Left hindlimb (tissue), 1 donor: ENCODE data around the gene OTOS.

Experiments used
- DNase-seq: peaks from one replicate; pipeline ENCODE4 v3.0.0-alpha.2; 2018

The OTOS gene

DNA sequence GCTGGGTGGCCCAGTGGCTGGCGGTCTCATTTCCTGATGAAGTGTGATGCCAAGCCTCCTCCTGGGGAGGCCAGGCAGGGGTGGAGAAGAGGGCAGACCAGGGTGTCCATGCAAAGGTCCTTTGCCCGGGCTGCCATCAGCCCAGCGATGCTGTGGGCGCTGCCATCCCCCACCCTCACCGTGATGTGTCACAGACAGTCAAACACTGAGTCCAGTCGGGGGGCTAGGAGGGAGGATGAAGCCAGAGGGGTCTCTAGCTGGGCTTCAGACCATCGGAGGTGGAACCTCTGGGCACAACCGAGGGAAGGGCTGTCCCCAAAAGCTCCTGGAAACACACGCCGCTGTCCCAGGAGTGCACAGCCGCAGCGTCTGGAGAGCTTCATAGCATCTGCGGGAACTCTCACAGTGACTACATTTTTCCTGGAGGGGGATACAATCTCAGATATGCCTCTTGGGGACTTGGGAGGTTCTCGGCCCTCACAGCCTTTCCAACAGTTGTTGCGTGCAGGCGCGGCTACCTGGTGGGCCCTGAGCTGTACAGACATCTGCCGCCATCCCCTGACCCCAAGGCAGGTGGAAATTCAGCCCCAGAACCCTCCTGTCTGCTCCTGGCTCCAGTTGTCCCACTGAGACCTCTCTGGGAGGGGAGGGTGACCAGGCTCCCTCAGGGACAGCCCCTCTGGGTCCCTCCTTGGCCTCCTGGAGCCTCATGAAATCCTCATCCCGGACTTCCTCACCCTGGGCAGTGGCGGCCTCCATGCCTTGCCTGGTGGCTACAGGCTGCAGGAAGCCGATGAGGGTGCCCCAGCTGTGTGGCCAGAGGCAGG lies 26.5 kb upstream of the OTOS start:
- no peak for DNase-seq

DNA sequence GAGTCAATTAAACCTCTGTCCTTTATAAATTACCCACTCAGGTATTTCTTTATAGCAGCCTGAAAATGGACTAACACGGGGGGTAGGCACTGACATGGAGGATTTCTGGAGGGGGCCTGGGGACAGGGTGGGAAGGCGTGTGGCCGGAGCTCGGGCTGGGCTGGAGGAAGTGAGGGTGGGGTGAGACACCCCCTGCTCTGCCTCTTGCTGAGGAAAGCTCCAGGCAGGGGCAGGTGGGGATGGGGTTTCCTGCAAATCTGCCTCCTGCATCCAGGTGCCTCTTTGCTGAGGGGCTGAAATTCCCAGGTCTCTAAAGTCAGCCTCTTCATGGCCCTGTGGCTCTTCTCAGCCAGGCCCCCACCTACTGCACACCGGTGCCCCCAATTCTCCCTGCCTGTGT lies 25.7 kb upstream of the OTOS start:
- no peak for DNase-seq

DNA sequence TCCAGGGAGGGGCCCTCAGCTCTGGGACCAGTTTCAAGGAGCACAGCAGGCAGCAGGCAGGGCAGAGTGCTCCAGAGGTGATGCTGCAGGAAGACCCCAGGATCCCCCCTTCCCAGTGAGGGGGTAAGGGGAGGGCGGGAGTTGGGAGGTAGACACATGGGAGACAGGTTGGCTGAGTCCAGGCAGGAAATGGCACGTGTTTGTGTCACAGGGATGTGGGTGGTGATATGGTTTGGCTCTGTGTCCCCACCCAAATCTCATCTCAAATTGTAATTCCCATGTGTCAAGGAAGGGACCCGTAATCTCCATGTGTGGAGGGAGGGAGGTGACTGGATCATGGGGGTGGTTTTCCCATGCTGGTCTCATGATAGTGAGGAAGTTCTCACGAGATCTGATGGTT lies 25.2 kb upstream of the OTOS start:
- DNase-seq, result no peak

DNA sequence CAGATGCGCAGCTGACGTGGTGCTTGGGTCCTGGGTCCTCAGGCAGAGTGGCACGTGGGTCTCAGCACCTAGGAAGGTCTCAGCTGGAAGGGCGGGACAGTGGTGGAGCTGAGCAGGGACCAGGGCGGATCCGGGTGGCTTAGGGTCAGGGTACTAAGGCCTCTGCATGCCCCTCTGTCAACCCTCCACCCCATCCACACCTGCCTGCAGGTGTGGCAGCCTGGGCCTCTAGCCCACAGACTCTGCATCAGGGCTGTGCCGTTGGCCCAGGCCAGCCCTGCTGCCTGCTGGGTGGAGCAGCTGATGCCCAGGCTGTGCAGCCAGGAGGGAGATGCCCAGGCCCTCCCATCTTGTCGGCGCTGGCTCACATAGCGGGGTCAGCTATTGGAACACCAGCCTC lies 24.6 kb upstream of the OTOS start:
- no peak for DNase-seq

DNA sequence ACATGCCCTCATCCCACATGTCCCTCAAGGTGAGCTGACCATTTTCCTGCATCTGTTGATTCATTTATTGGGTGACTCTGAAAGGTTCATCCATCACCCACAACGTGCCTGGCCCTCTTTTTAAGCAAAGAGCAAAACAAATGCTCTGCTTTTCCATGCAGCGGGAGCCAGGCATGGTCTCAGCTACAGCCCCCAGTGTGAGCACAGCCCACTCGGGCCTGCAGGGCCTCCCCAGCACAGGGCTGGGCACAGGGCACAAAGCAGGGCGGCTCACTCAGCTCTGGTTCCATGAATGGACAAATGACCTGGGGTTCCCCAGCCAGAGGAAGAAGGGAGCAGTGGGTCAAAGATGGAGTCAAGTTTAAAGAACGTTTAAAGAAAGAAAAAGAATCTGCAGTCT lies 24.1 kb upstream of the OTOS start:
- no peak for DNase-seq

DNA sequence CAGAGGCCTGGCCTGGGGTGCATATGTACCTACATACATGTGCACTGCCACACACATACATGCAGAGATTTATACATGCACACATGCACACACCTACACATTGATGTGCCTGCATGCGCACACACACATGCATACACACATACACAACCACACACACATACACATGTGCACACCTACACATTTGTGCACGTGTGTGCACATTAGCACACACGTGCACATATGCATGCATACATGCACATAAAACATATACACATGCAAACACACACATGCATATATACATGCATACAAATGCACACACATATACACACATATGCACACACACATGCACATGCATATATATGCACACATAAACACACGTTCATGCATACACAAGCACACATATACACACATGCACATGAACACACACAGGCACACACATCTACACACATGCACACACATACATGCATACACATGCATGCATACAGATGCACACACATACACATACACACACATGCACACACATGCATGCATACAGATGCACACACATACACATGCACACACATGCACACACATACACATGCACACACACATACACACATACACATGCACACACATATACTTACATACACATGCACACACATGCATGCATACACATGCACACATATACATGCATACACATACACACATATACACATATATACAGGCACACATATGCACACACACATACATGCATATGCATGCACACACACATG lies 23.6 kb upstream of the OTOS start:
- DNase-seq, result no peak

DNA sequence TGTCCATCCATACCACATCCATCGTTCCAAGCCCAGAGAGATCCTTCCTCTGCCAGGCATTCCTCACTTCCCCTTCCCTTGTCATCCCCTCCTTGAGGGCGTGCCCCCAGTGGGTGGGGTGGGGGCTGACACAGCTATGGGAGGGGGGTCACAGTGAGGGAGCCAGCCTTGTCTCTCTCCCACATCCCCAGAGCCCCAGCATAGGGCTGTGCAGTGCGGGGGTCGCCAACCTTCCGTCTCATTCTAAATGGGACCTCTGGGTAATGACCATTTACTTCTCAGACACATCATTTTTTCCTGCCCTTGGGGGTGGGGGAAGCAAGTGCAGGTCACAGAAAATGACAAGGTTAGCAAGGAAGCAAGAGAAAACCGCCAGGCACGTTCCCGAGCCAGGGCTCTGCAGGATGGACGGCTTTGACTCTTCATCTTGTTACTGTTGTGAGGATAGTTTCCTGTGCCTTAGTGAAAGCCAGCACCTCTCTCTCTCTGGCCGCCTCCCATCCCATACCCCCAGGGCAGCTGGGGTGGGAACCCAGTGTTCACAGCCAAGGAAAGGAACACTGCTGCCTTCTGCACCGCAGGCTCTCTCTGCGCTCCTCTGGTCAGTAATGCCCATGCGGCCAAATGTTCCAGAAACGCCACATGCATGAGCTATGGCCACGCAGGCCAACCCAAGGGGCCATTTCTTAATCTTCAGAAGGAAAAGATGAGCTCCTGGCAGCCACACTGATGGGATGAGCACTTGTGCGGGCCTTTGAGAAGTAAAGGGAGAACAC lies 22.7 kb upstream of the OTOS start:
- no peak for DNase-seq

DNA sequence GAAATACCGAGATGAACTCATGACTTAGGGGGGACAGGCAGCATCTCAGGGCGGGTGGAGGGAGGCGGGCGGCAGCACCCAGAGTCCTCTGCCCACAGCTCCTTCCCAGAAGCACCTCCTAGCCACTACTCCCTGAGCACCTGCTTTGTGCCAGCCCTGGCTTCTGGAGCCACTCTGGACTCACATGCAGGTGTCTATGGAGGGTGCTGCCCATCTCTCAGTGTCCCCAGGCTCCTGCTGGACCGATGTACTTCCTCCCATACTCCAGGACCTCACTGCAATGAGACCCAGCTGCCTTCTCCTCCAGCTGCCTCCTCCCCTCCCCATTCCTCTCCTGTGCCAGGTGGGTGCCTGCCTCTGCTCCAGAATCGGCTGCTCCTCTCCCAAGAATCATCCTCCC lies 22.1 kb upstream of the OTOS start:
- DNase-seq, result no peak

DNA sequence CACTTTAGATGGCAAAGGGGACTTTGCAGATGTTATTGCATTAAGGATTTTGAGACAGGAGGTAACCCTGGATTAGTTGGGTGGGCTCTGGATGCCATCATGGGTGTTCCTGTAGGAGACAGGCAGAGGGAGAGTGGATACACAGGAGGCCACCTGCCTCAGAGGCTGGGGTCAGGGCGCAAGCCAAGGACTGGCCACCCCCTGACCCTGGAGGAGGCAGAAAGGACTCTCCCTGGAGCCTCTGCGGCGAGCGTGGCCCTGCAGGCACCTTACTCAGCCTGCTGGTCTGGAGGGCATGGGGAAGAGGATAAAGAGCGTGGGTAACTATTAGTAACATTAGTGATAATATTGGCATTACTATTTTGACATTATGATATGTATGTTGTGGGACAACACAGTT lies 21.6 kb upstream of the OTOS start:
- no peak for DNase-seq

DNA sequence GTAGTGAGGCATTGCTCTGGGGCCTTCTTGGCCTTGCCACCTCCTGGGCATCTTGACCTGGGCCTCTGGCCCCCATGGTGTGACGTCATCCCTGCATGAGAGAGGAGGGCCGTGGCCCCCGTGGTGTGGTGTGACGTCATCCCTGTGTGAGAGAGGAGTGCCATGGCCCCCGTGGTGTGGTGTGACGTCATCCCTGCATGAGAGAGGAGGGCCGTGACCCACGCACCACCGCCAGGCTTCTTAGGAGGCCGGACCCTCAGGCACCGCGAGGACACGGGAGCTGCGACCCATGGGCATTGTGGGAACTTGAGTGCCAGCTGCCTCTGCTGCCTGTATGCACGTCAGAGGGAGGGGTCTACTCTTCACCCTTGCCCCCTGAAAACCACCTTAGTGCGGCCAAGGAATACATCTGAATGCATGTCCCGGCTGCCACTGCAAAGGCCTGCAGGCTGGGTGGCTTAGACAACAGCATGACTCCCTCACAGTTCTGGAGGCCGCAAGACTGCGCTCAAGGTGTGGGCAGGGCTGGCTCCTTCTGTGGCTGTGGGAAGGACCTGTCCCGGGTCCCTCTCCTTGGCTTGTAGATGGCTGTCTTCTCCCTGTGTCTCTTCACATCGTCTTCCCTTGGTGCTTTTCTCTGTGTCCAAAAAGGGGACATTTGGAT lies 20.8 kb upstream of the OTOS start:
- no peak for DNase-seq

DNA sequence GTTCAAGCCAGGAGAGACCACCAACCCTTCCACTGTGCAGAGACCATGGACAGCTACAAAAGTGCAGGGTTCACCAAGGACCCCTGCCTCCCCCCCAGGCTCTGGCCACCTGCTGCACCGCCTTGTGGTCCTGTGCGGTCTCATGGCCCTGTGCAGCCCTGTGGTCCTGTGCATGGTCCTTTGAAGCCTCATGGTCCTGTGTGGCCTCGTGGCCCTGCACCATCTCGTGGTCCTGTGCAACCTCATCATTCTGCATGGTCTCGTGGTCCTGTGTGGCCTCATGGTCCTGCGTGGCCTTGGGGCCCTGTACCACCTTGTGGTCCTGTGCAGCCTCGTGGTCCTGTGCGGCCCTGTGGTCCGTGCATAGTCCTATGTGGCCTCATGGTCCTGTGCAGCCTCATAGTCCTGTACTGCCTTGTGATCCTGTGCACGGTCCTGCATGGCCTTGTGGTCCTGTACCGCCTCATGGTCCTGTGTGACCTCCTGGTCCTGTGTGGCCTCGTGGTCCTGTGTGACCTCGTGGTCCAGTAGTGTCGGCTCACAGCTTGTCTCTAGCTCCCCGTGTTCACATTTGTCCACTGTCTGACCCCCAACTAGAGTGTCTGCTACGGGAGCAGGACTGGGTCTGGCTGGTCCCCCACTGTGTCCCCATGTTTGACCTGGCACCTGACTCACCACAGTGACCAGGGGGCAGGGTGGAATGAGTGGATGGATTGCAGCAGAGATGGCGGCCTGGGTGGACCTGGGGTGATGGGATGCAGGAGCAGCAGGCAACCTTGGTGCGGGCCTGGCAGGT lies 20.0 kb upstream of the OTOS start:
- no peak for DNase-seq

DNA sequence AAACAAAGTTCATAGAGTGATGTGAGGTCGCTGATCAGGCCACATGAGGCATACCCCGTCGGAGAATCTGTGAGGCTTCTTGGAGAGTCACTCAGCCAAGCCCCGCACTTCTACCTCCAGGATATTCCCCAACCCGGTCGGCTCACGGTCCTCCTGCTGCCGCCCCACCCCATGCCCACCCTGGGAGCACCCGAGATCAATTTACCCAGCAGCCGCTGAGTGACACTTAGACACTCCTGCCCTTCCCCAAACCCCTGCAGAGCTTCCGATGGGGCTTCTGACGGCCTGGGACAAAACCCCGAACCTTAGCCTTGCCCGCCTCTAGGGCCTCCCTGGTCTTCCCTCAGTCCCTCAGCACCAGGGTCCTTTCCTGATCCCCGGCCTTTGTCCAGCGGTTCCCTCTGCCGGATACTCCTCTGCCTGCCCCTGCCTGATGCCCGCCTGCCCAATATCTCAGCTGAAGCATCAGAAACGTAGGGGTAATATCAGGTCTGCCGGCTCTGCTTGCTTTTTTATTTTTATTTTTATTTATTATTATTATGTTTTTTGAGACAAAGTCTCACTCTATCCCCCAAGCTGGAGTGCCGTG lies 18.9 kb upstream of the OTOS start:
- DNase-seq, result no peak

DNA sequence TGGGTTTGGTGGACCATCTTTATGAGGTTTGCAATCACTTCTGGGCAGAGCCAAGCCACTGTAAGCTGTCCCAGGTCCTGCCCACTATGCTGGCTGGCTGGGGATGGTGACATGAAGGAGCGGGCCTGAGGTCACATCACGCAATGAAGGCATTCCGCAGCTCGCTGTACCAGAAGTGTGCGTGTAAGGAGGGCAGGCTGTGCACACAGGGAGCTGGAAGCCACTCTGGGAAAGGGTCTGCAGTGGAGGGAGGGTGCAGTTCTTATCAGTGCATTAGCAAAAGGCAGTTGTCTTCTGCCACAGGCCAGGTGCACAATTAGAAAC lies 16.7 kb upstream of the OTOS start:
- DNase-seq, result no peak

DNA sequence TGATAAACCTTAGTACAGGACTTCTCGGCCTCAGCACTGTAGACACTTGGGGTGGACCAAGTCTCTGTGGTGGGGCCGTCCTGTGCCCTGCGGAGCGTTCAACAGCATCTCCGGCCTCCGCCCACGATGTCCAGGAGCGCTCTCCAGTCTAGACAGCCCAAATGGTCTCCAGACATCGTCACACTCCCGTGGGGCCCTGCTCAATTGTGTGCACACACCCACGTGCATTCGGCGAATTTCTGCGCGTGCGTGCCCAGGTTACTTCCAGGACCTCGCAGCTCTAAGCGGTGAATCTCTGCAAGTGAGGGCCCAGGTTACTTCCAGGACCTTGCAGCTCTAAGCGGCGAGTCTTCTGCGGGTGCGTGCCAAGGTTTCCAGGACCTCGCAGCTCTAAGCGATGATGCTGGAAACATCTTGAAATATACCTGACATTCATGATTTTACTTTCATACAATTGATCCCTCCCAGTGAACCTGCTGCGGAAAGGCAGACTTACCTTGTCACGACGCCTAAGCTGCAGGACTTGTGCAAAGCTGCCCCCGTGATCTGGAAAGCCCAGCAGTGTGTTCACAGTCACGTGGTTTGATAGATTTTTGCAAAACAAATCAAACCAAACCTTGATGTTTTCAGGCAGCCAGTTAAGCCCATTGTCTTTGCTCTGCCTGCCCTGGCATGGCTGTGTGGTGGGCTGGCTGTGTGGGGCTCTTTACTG lies 16.1 kb upstream of the OTOS start:
- DNase-seq, result no peak

DNA sequence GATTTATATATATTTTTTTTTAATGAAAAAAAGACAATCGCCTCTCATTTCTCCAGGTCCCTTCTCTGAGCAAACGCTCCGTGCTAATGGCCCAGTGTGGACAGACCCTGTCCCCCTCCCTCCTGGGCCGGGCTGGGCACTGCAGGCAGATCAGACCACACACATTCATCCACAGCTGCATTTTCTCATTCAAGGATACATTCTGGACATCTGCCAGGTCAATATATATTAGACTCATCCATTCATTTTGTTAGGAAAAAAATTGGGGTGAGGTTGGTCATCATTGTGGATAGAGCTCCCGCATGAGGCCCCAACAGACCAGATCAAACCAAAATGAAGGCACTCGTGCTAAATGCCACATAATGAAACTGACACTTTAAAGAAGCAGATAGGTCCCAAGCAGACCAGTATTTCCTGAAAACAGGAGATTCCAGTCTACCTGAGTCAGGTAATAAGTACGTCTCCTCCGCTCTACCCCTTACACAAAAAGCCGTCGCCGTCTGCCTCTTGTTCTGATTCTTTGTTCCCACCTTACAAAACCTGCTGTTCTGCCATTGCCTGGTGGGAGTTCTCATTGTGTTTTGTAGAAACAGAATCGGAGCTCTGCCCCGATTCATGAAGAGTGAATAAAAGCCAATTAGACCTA lies 15.4 kb upstream of the OTOS start:
- DNase-seq, result no peak

DNA sequence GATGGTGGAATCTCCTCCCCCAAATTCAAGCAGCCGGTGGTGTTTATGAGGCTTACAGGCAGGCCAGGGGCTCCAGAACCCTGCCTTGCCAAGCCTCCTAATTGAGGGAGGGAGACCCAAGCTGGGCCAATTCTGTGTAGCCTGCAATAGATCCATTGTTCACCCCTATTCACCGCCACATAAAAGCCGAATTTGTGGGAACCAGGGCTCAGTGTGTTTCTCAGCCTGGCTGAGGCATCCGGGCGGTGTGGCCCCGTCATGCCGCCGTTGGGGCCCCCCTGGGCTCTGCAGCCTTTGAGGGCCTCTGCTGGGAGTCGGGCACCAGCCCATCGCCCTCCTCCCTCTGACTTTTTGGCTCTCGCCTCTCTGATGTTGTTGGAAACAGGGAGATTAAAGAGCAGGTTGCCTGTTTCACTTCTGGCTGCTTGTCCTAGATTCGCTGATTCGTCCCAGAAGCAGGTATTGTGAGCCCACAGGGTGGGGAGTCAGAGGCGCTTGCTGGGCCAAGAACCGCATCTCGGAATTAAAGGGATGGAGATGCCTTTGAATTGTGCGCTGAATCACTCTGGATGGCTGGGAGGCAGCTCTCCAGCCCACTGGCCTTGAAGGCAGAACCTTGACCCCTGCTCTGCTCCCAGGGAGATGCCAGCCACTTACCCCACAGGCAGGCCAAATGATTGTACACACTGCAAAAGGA lies 14.7 kb upstream of the OTOS start:
- DNase-seq, result no peak

DNA sequence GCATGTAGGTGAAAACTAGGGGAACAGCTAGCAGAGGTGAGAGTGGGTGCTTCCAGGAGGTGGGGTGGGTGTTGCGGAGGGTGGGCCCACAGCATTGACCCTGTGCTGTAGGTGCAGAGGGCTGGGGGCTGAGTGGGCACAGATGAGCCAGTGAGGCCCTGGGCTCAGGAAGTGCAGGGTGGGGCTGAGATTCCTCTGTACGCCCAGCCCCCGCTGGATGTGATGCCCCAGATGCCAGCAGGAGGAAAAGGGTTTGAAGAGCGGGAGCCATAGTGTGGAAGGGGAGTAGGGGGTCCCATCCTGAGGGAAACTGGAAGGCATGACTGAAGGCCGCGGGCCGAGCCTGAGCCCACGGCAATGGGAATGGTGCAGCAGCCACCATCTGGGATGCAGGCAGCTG lies 14.1 kb upstream of the OTOS start:
- no peak for DNase-seq

DNA sequence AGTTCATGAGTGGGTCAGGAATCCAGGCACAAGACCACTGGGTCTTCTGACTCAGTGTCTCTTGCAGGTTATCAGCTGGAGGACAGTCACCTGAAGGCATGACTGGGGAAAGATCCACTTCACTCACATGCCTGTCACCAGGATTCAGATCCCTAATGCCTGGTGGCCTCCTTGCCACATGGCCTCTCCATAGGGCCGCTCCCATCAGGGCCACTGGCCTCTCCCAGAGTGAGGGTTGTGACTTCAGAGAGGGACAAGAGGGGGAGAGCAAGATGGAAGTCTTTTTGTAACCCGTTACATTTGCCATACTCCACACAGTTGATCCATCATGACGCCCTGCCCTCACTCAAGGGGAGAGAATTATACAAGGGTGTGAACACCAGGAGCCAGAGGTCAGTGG lies 13.0 kb upstream of the OTOS start:
- no peak for DNase-seq

DNA sequence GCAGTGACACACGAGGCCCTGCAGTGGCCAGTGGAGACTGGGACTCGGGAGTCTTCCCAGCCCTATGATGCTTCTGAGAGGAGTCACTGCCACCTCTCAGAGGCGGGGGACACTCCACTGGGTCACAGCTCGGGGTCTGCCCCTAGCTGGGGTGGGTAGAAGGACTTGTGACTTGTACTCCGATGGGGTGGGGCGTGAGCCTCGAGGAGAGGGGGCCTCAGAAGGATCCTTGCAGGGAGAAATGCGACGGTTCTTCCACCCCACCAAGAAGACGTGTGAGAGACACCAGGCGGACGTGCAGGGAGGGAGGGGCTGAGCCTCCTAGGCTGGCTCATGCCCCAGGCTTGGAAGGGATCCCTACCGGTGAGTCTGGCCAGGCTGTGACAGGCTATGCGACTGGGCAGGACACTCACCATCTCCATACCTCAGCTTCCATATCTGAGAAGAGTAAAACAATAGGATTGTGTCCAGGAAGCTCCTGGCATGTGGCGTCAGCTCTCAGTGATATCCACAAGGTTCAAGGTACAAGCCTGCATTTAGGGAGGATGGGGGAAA lies 11.1 kb upstream of the OTOS start:
- DNase-seq, result no peak
